MCF 10A (cell line): ENCODE measurements around the gene TMEM94. TPM values are rescaled to one million over a fixed set of nuclear protein-coding genes. Genes with fewer than 3 reads are reported as not detected.
"Not testable (repeated sequence)": the region's sequence is repeated elsewhere in the genome, so short reads cannot be mapped to it uniquely, and the experiment has no call there.

Experiments
- BruUV-seq: library from RNA; stranded (reverse); fragments of 400-500 nt; replicated peaks from 2 replicates; lab custom pipeline; 2021; lab: Mats Ljungman, UMichigan
- CTCF ChIA-PET: fragments of 300-600 bp; sonication (Branson Sonifier 250); formaldehyde crosslinking; extraction: SDS; loops from one replicate; lab custom pipeline; 2021; ENCODE audit warnings: antibody characterized with exemption, inconsistent platforms; lab: Yijun Ruan, JAX
- POLR2A ChIA-PET: fragments of 300-600, 350-650 bp; sonication (Branson Sonifier 250); formaldehyde crosslinking; extraction: SDS; loops from one replicate; lab custom pipeline; 2020; ENCODE audit warnings: antibody characterized with exemption, inconsistent platforms; lab: Yijun Ruan, JAX
- DNase-seq: peaks from one replicate; pipeline ENCODE4 v3.0.0-alpha.2; 2018; ENCODE audit not compliant: unreplicated experiment
- H3K27ac Mint-ChIP-seq: one replicate; pipeline ENCODE4 v1.8.0; 2022; ENCODE audit warnings: mild to moderate bottlenecking, low read depth, mixed read lengths; ENCODE audit not compliant: unreplicated experiment
- H3K27me3 Mint-ChIP-seq: one replicate; pipeline ENCODE4 v1.8.0; 2022; ENCODE audit warnings: mixed read lengths; ENCODE audit not compliant: insufficient read depth, unreplicated experiment
- H3K36me3 Mint-ChIP-seq: one replicate; pipeline ENCODE4 v1.8.0; 2022; ENCODE audit warnings: mild to moderate bottlenecking, moderate library complexity, mixed read lengths; ENCODE audit not compliant: insufficient read depth, unreplicated experiment
- H3K4me1 Mint-ChIP-seq: one replicate; pipeline ENCODE4 v1.8.0; 2022; ENCODE audit warnings: mixed read lengths; ENCODE audit not compliant: insufficient read depth, unreplicated experiment
- H3K4me3 Mint-ChIP-seq: one replicate; pipeline ENCODE4 v1.8.0; 2022; ENCODE audit warnings: mild to moderate bottlenecking, moderate library complexity, mixed read lengths; ENCODE audit not compliant: unreplicated experiment
- H3K9me3 Mint-ChIP-seq: one replicate; pipeline ENCODE4 v1.8.0; 2022; ENCODE audit warnings: mixed read lengths; ENCODE audit not compliant: unreplicated experiment
- CTCF ChIP-seq: fragments of 200-600 bp; IDR thresholded peaks from one replicate; pipeline ENCODE4 v1.8.0; 2022; ENCODE audit warnings: antibody characterized with exemption, mild to moderate bottlenecking; ENCODE audit not compliant: unreplicated experiment
- intact Hi-C: fragments of 100-400 bp; cut with micrococcal nuclease; formaldehyde crosslinking; loops from 2 replicates; pipeline ENCODE4 v1.14.1; 2022
- total RNA-seq: library from RNA; stranded (reverse); gene quantifications from 2 replicates; pipeline ENCODE4 v1.2.3, GENCODE V29; 2022

The TMEM94 gene
- total RNA-seq, 1 experiment from 2014 or later: 42.8 TPM

GRCh38 chr17:75476271-75476671, 19.8 kb downstream of the TMEM94 start:
- no peak for DNase-seq
- CTCF ChIA-PET: interaction anchor here (0.6 kb wide), 1 partner anchor 237 kb away, joined by 3 read pairs; no protein-coding TSS in a partner anchor

GRCh38 chr17:75476752-75477489, 20.5 kb downstream of the TMEM94 start:
- no peaks in the 10 kb centered on the region for H3K4me1 Mint-ChIP-seq
- H3K27me3 Mint-ChIP-seq: no peaks in the 10 kb centered on the region

More at GRCh38 chr17:75476271-75476671, 19.8 kb downstream of the TMEM94 start:
- Mint-ChIP-seq H3K27ac (no peak overlapping the region), H3K36me3 (peaks cover 30% of the 10 kb centered on the region), H3K9me3 (no peaks in the 10 kb centered on the region), H3K27me3 (no peaks in the 10 kb centered on the region), H3K4me3 (no peak overlapping the region), H3K4me1 (no peaks in the 10 kb centered on the region)
- no peak for TF ChIP-seq CTCF
- POLR2A ChIA-PET: interaction anchor here (0.8 kb wide), 1 partner anchor 150 kb away, joined by 3 read pairs; no protein-coding TSS in a partner anchor
- intact Hi-C loops: no loop called here
- BruUV-seq: no TSS peak

GRCh38 chr17:75477490-75477862, 21.0 kb downstream of the TMEM94 start:
- H3K27me3 Mint-ChIP-seq, H3K4me3 Mint-ChIP-seq, H3K27ac Mint-ChIP-seq, H3K9me3 Mint-ChIP-seq, DNase-seq, H3K4me1 Mint-ChIP-seq, BruUV-seq, intact Hi-C loops: not testable (repeated sequence)
- H3K36me3 Mint-ChIP-seq: peaks cover 28% of the 10 kb centered on the region
- ChIA-PET CTCF (interaction anchor here (0.9 kb wide), 1 partner anchor 52 kb away, joined by 3 read pairs; no protein-coding TSS in a partner anchor), POLR2A (interaction anchor here (0.6 kb wide), 1 partner anchor 64 kb away, joined by 3 read pairs; no protein-coding TSS in a partner anchor)

More at GRCh38 chr17:75476752-75477489, 20.5 kb downstream of the TMEM94 start:
- CTCF ChIA-PET: interaction anchor here (0.6 to 0.9 kb wide), 2 partner anchors 51 to 238 kb away, joined by 3 read pairs; no protein-coding TSS in a partner anchor
- H3K9me3 Mint-ChIP-seq: no peaks in the 10 kb centered on the region
- no peak for TF ChIP-seq CTCF
- no peak overlapping the region for H3K4me3 Mint-ChIP-seq
- peaks cover 30% of the 10 kb centered on the region for H3K36me3 Mint-ChIP-seq
- intact Hi-C loops: no loop called here
- POLR2A ChIA-PET: interaction anchor here (0.6 to 0.8 kb wide), 2 partner anchors 65 to 150 kb away, joined by 3 read pairs; no protein-coding TSS in a partner anchor
- no TSS peak for BruUV-seq
- H3K27ac Mint-ChIP-seq: no peak overlapping the region
- DNase-seq: no peak

- H3K9me3 Mint-ChIP-seq: no peaks in the 10 kb centered on the region
- no peak overlapping the region for H3K4me3 Mint-ChIP-seq
- peaks cover 23% of the 10 kb centered on the region for H3K36me3 Mint-ChIP-seq
- POLR2A ChIA-PET: interaction anchor here (0.7 kb wide), 1 partner anchor 593 kb away, joined by 3 read pairs; no protein-coding TSS in a partner anchor
- H3K4me1 Mint-ChIP-seq: no peaks in the 10 kb centered on the region
- BruUV-seq: no TSS peak
- CTCF ChIA-PET: no interaction called here
- H3K27me3 Mint-ChIP-seq: no peaks in the 10 kb centered on the region
- no peak for TF ChIP-seq CTCF
- intact Hi-C loops: no loop called here
- DNase-seq: no peak
- H3K27ac Mint-ChIP-seq: no peak overlapping the region
These were observed 22.1 kb downstream of the TMEM94 start for GRCh38 chr17:75478508-75478907.
